ENCODE measurements around the gene ZNF366.

The ZNF366 gene

DNA sequence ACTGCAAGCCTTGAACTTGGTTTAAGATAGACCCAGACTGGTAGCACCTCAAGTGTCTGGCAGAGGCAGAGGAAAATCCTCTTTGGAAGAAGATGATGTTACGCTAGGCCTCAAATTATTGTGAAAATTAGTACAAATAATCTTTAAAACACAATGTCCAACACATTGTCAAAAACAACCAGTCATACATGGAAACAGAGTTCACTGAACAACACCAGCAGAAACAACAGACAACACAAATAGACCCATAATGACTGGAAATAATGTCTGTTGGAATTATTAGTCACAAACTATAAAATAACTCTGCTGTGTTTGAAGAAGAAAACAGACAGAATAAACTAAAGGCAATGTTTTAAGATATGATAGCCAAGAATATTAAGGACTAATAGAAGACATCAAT is 15.4 kb upstream of the ZNF366 start:
- no peak for DNase-seq (ENCODE audit: low read depth)

DNA sequence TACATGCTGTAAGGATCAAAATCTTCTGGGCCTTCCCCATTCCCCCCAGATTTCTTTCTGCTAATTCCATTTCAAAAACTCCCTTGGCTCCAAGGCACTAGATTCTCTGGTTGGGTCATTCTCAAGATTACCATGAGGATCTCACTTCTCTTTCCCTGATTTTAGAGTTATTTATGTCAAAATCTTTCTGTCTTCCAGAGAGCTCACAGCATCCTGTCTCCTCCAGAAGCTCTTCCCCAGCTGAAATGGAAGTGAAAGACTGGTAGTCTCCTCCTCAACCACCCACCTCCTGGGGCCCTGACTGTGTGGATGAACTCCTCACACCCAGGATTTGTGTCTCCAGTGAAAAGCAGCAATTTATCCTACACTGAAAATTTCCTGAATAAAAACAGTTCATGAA is 11.9 kb upstream of the ZNF366 start:
- DNase-seq (ENCODE audit: low read depth) = no peak

DNA sequence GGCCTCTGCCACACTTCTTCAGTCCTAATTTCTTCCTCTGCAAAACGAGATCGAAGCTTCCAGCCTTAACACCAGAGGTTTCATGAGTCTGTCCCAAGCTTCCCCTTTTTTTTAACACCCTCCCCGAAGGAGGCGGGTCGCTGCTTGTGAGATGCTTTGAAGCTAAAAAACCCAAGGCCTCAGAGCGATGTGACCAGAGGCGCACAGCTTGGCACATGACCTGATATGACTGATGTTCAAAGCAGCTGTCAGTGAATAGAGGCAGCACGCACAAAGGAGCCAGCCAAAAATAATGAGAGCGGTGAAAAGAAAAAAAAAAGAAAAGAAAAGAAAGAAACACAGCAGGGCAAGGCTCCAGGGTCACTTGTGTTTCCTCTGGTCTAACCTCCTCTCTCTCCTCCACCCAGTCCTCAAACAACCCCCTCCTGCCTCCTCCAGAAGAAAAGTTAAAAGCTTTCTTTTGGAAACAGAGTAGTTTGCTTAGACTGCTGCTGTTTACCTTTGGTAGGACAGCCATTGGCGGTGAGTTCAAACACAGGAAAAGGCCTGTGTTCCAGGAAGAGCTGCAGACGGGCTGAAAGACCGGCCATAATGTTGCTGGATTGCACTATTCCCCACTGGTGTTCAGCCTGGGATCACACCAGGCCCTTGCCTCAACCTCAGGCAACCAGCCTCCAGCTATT is 10.9 kb upstream of the ZNF366 start:
- peak; percentile 65 for DNase-seq (ENCODE audit: low read depth)

DNA sequence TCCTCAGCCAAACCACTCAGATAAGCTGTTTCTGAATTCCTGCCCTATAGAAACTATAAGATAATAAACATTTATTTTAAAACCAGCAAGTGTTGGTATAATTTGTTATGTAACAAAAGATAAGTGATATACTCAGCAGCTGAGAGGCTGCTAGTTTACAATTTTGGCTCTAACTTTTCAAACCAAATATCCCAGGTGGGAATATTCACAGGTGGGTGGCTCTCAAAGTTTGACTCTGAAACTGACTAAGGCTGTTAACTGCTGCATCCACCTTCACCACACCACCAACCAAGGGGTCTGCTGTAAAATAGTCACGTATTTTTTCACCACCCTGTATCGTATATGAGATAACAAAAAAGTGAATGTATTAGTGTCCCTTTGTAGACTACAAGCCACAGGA is 9.7 kb upstream of the ZNF366 start:
- no peak for DNase-seq (ENCODE audit: low read depth)

DNA sequence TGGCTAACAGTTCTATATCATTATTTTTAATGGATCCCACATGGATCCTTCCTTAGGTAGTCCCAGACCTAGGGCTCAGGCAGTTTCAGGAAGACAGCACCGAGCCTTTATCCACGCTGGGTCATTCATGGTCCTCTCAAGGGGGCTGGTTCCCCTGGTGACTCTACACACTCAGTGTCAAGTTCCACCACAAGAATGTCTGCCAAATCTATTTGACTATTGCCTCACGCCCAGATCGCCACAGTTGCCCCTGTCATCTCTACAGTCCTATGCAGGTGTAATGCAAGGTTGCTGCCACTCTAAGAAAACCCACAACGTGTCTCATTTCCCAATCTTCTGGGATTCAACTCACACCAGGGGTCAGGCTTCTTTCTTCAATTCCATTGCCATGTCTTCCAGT is 8.0 kb upstream of the ZNF366 start:
- DNase-seq (ENCODE audit: low read depth) = no peak

DNA sequence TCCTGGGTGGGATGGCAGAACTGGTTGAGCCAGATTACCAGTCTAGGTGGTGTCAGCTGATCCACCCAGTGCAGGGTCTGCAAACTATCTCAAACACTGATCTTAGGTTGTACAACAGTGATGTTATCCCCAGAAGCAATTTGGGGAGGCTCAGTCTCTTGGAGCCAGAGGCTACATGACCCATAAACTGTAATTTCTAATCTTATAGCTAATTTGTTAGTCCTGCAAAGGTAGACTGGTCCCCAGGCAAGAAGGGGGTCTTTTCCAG is 5.3 kb upstream of the ZNF366 start:
- no peak for DNase-seq (ENCODE audit: low read depth)

DNA sequence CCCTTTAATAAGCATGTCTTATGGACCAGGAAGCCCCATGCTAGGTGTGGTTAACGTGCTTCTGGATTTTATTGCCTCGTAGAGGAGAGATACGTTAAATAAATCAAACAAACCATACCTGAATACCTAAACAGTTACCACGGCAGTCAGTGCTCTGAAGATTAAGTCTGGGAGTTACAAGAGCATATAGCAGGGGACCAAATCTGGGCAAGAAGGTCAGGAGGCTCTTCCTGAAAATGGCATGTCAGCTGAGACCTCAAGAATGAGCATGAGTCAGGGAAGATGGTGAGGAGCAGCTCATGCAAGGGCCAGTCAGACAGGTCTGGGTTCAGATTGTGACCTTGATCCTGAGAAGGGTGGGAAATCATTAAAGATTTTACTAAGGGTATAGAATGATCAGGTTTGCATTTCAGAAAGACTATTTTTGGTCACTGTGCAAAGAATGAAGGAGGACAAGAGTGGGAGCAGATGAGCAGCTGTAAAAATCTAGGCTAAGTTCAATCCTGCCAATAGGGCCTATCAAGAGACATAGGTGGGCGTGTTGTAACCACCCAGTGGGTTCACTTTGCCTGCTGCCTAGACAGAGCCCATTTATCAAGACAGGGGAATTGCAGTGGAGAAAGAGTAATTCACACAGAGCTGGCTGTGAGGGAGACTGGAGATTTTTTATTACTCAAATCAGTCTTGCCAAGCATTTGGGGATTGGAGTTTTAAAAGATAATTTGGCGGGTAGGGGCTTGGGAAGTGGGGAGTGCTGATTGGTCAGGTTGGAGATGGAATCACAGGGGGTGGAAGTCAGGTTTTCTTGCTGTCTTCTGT is 4.8 kb upstream of the ZNF366 start:
- no peak for DNase-seq (ENCODE audit: low read depth)

DNA sequence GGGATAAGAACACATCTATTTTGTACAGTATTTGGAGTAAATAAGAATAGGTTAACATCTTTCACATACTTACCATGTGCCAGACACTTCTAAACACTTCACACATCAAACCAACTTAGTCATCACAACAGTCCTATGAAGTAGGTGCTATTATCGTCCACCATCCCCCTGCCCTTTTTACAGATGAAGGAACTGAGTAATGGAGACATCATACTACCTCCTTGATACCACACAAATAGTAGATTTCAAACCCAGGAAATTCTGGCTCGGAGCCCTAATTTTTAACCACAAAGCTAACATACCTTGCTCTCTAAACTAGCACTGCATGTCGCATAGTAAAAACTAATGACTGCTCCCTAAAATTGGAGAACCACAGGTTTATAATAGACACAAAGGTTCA is 4.2 kb upstream of the ZNF366 start:
- no peak for DNase-seq (ENCODE audit: low read depth)

DNA sequence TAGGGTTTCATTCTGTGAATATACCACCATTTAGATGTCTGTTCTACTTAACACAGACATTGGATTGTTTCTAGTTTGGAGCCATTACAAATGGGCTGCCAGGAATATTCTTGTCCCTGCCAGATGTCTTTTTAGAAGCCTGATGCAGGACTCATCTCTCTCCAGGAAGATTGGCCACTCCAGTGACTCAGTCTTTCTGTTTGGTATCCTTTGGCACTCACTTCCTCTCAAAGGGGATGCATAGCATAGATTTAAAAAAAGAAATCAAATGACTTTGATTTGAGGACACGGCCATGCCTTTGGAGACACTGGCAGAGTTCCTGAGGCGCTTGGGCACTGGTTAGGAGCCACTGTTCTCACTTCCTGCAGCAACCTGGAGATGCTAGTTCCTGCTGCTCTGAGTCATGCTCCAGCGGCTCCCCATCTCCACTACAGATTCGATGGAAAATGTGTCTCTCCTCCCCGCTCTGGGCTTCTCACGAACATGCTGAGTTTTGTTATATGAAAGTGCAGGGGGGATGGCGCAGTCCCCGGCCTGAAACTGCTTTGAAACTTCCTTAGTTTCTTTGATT is 3.5 kb upstream of the ZNF366 start:
- DNase-seq (ENCODE audit: low read depth) = peak; percentile 74

DNA sequence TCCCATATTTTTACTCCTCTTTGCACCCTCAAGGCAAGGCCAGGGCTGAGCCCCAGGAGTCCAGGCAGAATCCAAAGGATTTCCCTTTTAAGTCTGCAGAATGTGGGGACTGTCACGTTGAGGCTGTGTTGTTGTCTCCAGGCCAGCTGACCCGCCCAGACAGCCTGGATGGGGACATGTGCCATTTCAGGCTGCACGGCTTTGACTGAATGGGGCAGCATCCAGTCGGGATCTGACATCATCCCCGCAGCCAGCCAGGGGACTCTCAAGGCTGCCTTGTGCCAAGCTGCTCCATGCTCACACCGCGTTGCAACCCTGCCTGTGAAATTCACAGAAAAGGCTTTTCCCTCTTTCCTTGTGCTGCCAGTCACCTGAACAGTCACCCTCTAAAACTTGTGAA is 2.2 kb upstream of the ZNF366 start:
- DNase-seq (ENCODE audit: low read depth) = no peak

DNA sequence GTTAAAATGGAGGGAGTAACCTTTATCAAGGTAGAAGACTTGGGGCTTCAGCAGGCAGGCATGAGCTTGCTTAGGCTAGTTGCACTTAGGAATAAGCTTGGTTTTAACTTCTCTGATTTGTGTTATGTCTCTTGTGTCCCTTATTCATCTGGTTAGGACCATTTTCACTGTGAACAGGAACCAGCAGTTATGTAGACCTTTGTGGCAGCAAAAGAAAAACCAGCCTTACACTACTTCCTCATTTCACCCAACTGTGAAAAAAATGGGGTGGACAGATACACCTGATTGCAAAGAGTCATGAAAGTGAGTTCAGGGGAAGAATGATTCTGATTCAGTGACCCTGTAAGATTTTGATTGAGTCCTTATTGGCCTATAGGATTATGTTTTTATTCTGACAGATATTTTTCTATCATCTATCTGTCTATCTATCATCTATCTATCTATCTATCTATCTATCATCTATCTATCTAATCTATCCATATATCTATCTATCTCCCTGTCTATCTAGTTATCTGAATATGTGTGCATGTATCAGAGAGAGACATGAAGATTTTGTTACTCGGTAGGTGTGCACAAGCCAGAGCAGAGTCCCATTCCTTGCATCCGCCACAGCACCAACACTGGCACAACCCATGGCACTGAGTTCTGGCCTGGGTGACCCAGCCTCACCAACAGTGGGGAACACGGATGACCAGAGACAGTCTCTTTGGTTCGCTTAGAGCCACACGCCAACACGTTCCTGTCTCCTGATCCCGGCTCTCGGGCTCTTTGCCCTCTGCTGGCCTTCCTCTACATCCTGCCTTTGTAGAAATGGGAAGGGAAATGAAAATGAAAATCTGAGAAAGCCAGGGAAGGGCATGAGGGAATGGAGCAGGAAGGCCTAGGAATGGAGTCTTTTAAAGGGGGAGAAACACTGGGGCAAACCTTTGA is 1.3 kb upstream of the ZNF366 start:
- no peak for DNase-seq (ENCODE audit: low read depth)

DNA sequence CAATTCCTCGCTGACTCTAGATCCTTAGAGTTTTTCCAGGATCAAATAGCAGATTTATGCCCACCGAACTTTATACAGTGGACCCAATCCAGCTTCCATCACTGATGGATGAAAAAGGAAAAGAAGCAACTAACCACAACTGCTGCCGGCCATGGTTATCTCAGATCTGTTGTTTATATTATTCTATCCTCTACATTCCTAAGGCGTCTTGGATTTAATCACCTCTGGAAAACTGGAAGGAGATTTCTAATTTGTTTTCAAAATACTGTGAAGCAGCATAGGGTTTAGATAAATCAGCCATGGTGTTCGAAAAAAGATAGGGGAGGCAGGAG is 663 bp upstream of the ZNF366 start:
- DNase-seq (ENCODE audit: low read depth) = no peak

DNA sequence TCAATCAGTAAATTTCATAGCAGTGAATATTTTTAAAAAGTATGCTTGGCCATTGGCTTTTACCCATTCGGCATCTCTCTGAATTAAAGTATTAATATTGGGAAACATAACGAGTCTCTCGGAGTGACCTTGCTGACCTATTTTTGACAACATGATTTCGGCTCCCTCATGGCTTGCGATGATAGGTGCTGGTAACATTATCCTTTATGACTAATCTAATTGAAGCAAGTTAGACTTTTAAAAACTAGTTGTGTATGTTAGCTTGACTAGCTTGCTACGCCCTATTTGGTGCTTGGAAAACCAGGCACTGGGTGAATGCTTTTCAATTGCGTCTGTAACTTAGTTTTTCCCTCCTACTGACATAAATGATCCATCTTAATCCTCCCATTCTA is 1.1 kb downstream of the ZNF366 start:
- DNase-seq (ENCODE audit: low read depth) = no peak

DNA sequence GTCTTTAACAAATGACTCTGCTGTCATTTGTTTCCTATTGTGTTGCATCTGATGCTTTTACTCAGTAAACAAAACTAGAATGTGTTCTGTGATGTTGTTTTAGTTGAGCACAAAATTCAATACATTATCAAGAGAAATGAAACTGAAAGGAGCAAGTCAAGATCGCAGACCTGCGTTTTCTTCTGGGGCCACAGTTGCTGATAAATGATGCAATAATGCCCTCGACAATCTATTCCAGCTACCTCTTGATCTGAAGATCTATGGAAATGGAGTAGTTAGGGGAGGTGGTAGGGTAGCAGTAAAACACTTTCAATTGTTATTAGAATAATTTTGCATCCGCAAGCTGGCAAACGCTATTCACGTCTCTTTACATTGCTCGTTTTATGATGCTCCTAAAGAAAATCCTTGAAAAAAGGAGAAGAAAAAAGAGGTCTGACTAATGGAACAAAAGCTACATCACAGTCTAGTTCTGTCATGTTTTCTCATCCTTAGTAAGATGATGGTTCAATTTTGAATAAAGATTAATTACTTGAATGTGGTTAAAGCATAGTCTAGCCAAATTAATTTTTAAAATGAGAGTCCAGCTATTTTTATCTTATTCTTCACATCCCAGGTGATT is 1.6 kb downstream of the ZNF366 start:
- no peak for DNase-seq (ENCODE audit: low read depth)

DNA sequence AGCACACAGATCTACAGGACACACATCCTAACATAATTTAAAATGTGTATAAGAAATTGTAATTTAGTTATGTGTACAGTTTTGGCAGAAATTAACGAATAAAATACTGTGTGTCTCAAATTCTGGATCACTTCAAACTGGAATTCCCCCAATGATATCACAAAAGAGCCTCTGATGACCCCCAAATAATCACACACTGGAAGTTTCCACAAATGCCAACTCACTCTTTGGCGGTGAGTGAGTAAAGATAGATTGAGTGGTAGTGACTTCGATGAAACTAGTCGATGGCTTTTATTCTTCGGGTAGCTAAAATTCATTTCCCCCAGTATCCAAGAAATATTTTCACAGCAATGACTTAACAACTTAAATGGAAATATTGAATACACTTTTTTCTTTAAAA is 2.2 kb downstream of the ZNF366 start:
- no peak for DNase-seq (ENCODE audit: low read depth)

DNA sequence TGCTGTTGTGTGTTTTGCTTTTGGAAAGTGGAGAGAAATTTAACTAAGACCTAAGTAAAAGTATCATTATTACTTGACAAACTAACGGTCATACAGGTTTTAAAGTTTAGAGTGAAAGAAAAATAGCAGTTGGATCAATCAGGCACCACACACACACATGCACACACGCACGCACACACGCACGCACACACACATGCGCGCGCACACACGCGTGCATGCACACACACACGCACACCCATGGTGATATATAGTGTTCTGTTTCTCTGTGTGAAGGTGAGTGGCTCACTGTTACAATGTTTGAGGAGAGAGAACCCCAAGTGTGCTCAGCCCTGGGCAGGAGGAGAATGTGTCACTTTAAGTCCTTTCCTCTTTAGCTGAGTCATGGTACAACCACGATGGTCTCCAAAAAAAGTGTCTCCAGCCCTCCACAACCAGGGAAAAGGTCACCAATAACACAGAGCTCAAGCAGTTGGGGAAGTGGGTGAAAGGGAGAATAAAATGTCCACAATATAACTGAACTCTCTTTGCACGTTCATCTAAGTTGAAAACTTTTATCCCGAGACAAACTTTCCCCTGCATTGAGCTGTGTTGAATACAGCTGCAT is 3.2 kb downstream of the ZNF366 start:
- DNase-seq (ENCODE audit: low read depth) = no peak

DNA sequence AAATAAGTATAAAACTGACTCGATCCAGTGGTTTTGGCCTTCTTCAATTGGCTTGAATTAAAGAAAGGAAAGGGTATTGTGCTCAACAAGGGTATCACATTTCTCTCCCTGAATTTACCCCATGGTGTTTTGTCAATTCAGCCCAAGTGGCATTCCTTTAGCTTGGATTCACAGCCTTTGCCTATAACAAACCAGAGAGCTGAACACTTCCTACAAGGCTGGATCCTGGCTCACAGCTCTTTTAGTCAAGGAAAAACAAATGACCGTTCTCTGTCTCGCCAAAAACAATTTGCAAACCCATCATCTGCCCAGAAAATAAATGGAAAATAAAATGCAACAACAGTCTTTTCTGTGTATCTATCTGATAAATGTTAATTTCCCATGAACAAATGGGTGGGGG is 5.7 kb downstream of the ZNF366 start:
- DNase-seq (ENCODE audit: low read depth) = no peak

DNA sequence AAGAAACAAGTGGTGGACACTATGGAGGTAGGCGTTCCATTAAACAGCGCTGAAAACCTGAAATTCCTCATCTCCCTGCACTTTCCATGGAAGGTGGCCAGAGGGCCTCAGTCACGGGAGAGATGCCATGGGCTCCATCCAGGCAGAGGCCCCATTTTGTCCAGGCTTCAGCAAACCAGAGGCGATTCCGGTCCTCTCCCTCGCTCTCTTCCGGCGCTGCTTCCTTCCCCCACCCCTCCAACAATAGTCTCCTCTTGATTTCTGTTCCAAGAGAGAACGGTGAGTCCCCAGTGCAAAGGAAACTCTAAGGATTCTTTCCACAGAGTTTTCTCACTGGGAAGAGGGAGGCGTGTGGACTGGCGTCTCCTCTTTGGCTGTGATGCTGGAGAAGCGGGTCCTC is 7.5 kb downstream of the ZNF366 start:
- DNase-seq (ENCODE audit: low read depth) = no peak

DNA sequence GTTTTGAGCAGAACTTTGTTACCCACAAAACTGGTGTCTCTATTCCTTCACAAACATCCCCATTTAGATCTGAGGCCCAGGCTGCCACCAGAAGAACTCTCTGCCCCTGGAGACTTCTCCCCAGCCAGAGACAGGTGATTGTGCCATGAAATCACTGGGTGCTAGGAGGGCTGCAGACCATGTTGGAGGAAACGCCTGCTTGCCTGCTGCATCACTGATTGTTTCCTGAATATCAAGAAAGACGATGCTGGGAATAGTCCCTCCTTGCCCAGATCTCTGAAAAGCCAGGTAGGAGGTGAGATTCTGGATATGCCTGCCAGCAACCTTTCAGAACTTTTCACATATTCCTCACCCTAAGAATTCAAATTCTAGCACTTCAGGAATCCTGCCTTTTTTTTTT is 8.1 kb downstream of the ZNF366 start:
- no peak for DNase-seq (ENCODE audit: low read depth)

DNA sequence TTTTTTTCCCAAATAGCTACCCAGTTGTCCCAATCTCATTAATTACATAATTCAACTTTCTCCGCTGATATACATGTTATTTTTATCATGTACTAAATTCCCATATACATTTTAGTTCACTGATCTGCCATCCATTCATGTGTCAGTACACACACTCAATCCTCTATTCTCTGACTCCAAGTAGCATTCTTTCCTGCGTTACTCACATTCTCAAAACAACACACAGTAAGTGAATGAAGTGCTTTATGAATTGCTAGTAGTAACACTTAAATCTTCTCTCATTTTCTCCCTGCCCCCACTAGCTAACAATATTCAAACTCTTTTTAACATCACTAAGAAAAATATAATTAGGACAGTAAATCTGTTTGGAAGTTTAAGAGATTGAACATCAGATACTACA is 8.9 kb downstream of the ZNF366 start:
- no peak for DNase-seq (ENCODE audit: low read depth)

DNA sequence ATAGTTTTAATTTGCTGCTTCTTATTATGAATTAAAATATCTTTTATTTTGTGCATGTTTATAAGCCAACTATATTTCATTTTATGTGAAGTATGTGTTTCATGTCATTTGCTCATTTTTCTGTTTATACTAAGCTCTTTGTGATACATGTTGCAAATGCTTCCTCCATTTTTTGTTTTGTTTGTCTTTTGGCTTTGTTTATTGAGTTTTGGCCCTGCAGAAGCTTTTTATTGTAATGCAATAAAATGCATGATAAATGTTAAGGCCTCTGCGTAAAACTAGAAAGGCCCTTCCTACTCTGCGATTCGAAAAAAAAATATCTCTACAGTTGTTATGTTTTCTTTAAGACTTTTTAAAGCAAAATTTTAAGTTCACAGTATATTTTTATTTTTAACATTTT is 9.4 kb downstream of the ZNF366 start:
- no peak for DNase-seq (ENCODE audit: low read depth)

DNA sequence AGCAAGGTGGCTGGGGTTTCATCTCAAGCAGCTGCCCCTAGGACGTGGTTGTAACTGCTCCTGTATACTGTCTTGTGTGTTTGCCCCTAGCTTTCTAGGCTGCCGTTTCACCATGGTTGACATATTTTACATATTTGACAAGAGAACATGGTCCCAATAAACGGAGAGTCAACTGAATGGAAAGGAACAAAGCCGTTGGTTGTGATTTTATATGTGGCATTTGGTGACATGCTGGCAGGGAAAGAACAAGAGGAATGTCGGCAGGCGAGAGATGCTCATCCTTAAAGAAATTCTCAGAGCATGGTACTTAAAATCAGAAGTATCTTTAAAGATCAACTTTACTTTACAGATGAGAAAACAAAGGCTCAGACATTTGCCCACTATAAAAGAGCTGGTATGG is 11.8 kb downstream of the ZNF366 start:
- DNase-seq (ENCODE audit: low read depth) = no peak
